GM18508 (cell line): ENCODE measurements around the gene ELN.
"Not testable (repeated sequence)": the region's sequence is repeated elsewhere in the genome, so short reads cannot be mapped to it uniquely, and the experiment has no call there.

Source experiments
- ATAC-seq: cut with Tn5 transposase; IDR thresholded peaks from one replicate; pipeline ENCODE4 v1.9.1; 2021; ENCODE audit warnings: moderate number of reproducible peaks; ENCODE audit not compliant: insufficient read depth, unreplicated experiment

Gene ELN

GRCh38 chr7:74027683-74028320 is at the start of gene ELN:
TSS of gene ELN (plus strand) at chr7:74028173. CDS start at chr7:74028188, 15 bp downstream.
- ATAC-seq = no peak

- no peak for ATAC-seq
These were observed 49.1 kb upstream of the ELN start for GRCh38 chr7:73978661-73979563.

GRCh38 chr7:73979656-73980055 is 48.3 kb upstream of the ELN start:
- ATAC-seq = not testable (repeated sequence)

GRCh38 chr7:73980206-73980605 is 47.8 kb upstream of the ELN start:
- ATAC-seq = no peak

GRCh38 chr7:73981933-73982332 is 46.0 kb upstream of the ELN start:
- ATAC-seq = no peak

- ATAC-seq = no peak
These were observed 44.4 kb upstream of the ELN start for GRCh38 chr7:73983437-73984164.

- no peak for ATAC-seq
These were observed 43.3 kb upstream of the ELN start for GRCh38 chr7:73984481-73985205.

GRCh38 chr7:73985737-73986141 is 42.2 kb upstream of the ELN start:
- ATAC-seq = no peak

GRCh38 chr7:73986158-73986631 is 41.8 kb upstream of the ELN start:
- no peak for ATAC-seq

- ATAC-seq = no peak
These were observed 40.7 kb upstream of the ELN start for GRCh38 chr7:73987298-73987697.

- ATAC-seq = no peak
These were observed 39.8 kb upstream of the ELN start for GRCh38 chr7:73988197-73988596.

GRCh38 chr7:73991522-73992100 is 36.4 kb upstream of the ELN start:
- ATAC-seq = no peak

- no peak for ATAC-seq
These were observed 35.8 kb upstream of the ELN start for GRCh38 chr7:73992101-73992562.

- no peak for ATAC-seq
These were observed 34.0 kb upstream of the ELN start for GRCh38 chr7:73994023-73994422.

- ATAC-seq = no peak
These were observed 33.2 kb upstream of the ELN start for GRCh38 chr7:73994761-73995160.

- no peak for ATAC-seq
These were observed 32.6 kb upstream of the ELN start for GRCh38 chr7:73995330-73995729.

GRCh38 chr7:73995821-73996511 is 32.0 kb upstream of the ELN start:
- no peak for ATAC-seq

GRCh38 chr7:73997056-73997455 is 30.9 kb upstream of the ELN start:
- ATAC-seq = no peak
